Cardiac muscle cell (in vitro differentiated cells and primary cell): ENCODE results near the gene DVL1. TPM values are rescaled to one million over a fixed set of nuclear protein-coding genes. Genes with fewer than 3 reads are reported as not detected.
"Not testable (repeated sequence)": the region's sequence is repeated elsewhere in the genome, so short reads cannot be mapped to it uniquely, and the experiment has no call there.

ENCODE experiments used
- DNase-seq, 2 donors: peaks; one replicate each; pipeline versions ENCODE4 v3.0.0 to v3.0.0-alpha.2; 2010 to 2017; ENCODE audit warnings: low read depth in 1 of 2, low spot score in 1 of 2
- H3K27ac ChIP-seq: fragments of 200-600 bp; sonication (generic); 2 replicates; pipeline ENCODE4 v1.5.1; 2016
- H3K27me3 ChIP-seq: fragments of 200-600 bp; sonication (generic); 2 replicates; pipeline ENCODE4 v1.6.0; 2016; ENCODE audit warnings: control low read depth
- H3K36me3 ChIP-seq: fragments of 200-600 bp; sonication (generic); 2 replicates; pipeline ENCODE4 v1.5.1; 2016; ENCODE audit warnings: control low read depth
- H3K4me1 ChIP-seq: fragments of 200-600 bp; sonication (generic); 2 replicates; pipeline ENCODE4 v1.8.1; 2017; ENCODE audit warnings: low read depth, mild to moderate bottlenecking, mixed run types
- H3K4me3 ChIP-seq: fragments of 200-600 bp; sonication (generic); 2 replicates; pipeline ENCODE4 v1.5.1; 2016; ENCODE audit warnings: mild to moderate bottlenecking
- H3K9me3 ChIP-seq: fragments of 200-600 bp; sonication (generic); 2 replicates; pipeline ENCODE4 v1.5.1; 2017; ENCODE audit warnings: low read depth, mild to moderate bottlenecking, control low read depth
- polyA plus RNA-seq: library from polyadenylated mRNA; unstranded; fragments of >200 nt; fragmentation: Nextera tagmentation; extraction: Ambion mirVana; gene quantifications from 2 replicates; pipeline ENCODE4 v1.2.1, GENCODE V29; 2016
- total RNA-seq: library from RNA; depleted of rRNA; stranded (reverse); fragments of >200 nt; gene quantifications from 2 replicates; pipeline ENCODE4 v1.2.3, GENCODE V29; 2016
- TF ChIP-seq, protein P1 (sequence below): IDR thresholded peaks from 2 replicates; pipeline ENCODE4 v1.5.1; 2012; ENCODE audit warnings: low read depth, mild to moderate bottlenecking, low read length

DVL1 gene
- total and polyA plus RNA-seq, 2 experiments from 2014 or later: 29.1 to 105 TPM

DNA sequence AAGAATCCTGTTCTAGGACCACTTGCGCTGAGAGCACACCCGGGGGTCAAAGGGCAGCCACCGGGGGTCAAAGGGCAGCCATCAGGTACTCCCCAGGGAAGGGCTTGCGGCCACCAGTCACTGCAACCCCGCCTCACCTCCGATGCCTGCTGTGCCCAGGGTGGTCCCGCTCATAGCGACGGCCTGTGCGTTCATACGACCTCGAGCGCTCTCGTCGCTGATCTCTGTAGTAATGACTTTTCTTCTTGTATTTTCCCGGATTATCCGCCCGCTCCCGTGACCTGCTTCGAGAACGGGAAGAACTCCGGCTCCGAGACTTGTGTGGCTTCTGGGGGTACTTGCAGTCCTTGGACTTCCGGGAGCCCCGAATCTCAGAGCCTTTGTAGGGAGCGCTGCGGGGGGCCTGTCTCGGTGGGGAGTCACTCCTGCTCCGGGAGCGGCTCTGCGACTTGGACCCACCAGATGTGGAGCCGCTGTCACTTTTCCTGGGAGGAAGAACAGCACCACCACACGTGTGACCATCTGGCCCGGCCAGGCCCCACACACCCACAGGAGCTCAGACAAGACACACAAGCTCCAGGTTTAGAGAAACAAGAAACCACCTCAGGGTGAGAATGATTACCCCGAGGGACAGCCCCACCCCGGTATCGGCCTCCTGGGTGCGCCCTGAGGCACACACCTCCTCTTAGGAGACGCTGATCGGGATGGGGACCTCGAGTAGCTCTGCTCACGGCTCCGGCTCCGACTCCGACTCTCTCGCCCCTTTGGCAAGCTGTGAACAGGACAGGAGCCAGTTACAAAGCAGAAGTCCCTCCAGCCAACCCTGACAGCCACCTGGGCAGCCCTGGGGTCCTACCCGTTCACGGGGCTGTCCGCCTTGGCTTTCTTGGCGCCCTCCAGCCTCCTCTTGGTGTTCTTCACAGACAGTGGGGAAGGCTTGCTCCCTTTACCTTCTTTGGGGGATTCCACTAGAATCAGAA, 38.2 kb upstream of the DVL1 start:
- Histone ChIP-seq H3K4me1 (no peaks in the 10 kb centered on the region), H3K27ac (no peak overlapping the region), H3K4me3 (no peak overlapping the region), H3K36me3 (peaks cover 55% of the 10 kb centered on the region), H3K9me3 (no peaks in the 10 kb centered on the region), H3K27me3 (no peaks in the 10 kb centered on the region)
- no peak for DNase-seq
- TF ChIP-seq, protein P1, sequence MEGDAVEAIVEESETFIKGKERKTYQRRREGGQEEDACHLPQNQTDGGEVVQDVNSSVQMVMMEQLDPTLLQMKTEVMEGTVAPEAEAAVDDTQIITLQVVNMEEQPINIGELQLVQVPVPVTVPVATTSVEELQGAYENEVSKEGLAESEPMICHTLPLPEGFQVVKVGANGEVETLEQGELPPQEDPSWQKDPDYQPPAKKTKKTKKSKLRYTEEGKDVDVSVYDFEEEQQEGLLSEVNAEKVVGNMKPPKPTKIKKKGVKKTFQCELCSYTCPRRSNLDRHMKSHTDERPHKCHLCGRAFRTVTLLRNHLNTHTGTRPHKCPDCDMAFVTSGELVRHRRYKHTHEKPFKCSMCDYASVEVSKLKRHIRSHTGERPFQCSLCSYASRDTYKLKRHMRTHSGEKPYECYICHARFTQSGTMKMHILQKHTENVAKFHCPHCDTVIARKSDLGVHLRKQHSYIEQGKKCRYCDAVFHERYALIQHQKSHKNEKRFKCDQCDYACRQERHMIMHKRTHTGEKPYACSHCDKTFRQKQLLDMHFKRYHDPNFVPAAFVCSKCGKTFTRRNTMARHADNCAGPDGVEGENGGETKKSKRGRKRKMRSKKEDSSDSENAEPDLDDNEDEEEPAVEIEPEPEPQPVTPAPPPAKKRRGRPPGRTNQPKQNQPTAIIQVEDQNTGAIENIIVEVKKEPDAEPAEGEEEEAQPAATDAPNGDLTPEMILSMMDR: no peak

DNA sequence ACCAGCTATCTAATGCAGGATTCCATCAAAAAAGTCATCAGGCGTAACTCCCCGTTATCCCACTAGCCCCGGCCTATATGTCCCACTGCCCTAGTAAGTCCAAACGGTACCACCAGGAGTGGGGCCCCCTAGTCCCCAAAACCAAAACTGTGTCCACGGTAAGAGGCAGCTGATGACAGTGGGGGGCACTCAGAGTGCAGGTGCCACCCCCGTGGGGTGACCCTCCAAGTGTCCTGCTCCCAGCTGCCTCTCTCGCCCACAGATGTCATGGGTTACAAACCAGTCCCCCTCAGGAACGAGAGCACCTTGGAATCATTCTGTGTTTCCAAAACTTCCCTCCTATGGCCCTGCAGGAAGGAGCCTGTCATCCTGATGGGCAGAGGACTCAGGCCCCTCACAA, 36.7 kb upstream of the DVL1 start:
- no peak overlapping the region for H3K4me3 ChIP-seq
- H3K36me3 ChIP-seq: peaks cover 41% of the 10 kb centered on the region
- DNase-seq: no peak
- no peaks in the 10 kb centered on the region for H3K27me3 ChIP-seq
- TF ChIP-seq, protein P1: no peak
- no peaks in the 10 kb centered on the region for H3K9me3 ChIP-seq
- H3K4me1 ChIP-seq: no peaks in the 10 kb centered on the region
- no peak overlapping the region for H3K27ac ChIP-seq

DNA sequence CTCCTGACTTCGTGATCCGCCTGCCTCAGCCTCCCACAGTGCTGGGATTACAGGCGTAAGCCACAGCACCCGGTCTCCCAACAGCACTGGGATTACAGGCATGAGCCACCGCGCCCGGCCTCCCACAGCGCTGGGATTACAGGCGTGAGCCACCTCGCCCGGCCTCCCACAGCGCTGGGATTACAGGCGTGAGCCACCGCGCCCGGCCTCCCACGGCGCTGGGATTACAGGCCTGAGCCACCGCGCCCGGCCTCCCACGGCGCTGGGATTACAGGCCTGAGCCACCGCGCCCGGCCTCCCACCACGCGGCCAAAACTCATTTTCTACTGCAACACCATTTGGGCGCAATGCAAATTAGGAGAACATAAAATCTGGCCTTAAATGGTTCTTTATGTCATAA, 36.1 kb upstream of the DVL1 start:
- peaks cover 35% of the 10 kb centered on the region for H3K36me3 ChIP-seq
- not testable (repeated sequence) for H3K4me3 ChIP-seq, H3K9me3 ChIP-seq, H3K27me3 ChIP-seq, H3K27ac ChIP-seq, H3K4me1 ChIP-seq, DNase-seq

DNA sequence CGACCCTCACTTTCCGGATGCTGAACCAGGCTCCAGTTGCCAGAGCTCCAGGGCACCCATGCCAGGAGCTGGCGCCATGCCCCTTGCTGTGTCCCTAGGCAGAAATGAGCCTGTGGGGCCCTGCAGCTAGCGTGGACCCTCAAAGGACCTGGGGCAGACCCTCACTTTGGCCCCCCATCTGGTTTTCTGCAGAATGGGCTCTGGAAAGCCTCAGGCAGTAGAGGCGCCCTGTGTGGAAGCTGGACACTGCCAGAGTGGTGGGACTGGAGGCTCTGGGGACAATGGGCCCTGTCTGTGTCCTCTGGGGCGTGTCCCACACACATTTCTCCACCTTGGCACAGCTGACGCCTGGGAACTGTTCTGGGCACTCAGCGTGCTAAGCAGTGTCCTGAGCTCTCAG, 32.1 kb upstream of the DVL1 start:
- TF ChIP-seq, protein P1: no peak
- H3K4me1 ChIP-seq: no peaks in the 10 kb centered on the region
- H3K27ac ChIP-seq: no peak overlapping the region
- no peak overlapping the region for H3K4me3 ChIP-seq
- no peak for DNase-seq
- no peaks in the 10 kb centered on the region for H3K27me3 ChIP-seq
- no peaks in the 10 kb centered on the region for H3K9me3 ChIP-seq
- H3K36me3 ChIP-seq: peaks cover 3% of the 10 kb centered on the region

DNA sequence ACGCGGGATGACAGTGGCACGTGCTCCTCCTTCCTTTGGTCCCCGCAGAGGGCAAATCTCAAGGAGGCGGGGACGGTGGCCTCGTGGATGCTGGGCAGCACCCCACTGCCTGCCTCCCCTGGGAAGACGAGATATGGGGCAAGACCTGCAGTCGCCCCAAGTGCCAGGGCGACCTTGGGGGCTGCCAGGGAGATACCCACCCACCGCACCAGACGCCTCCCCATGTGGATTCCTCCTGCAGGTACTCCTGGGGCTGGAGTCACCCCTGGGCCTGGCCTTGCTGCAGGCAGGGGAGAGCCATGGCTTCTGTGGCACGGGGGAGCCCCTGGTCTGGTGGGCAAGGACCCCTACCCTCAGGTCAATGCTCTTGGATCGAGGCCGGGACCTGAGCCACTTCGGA, 31.6 kb upstream of the DVL1 start:
- H3K4me1 ChIP-seq: no peaks in the 10 kb centered on the region
- no peaks in the 10 kb centered on the region for H3K27me3 ChIP-seq
- H3K27ac ChIP-seq: no peak overlapping the region
- TF ChIP-seq, protein P1: no peak
- no peaks in the 10 kb centered on the region for H3K36me3 ChIP-seq
- no peak overlapping the region for H3K4me3 ChIP-seq
- no peaks in the 10 kb centered on the region for H3K9me3 ChIP-seq
- no peak for DNase-seq

DNA sequence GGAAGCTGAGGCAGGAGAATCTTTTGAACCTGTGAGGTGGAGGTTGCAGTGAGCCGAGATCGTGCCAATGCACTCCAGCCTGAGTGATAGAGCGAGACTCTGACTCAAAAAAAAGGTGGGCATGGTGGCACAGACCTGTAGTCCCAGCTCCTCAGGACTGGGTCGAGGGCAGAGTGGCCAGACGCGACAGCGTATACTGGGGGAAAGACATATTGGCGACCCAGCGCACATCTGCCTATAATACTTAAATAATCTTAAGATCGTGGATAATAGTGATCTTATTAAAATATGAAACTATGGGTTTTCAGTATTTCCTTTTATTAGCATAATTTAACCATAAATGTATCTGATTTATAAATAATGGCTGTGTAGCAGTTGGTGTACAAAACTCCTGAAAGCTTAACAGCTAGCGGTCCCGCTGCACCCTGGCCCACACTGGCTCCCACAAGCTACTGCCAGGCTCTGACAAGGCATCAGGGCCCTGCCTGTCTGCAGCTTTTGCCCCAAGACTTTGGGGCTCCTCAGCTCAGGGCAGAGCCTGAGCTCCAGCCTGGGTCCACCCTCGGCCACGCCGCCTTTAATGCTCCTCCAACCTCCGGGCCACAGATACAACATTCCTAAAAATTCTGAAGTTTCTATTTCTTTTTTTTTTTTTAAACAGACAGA, 28.5 kb upstream of the DVL1 start:
- H3K27ac ChIP-seq: no peak overlapping the region
- peaks cover 5% of the 10 kb centered on the region for H3K4me1 ChIP-seq
- TF ChIP-seq, protein P1: no peak
- H3K36me3 ChIP-seq: peaks cover 4% of the 10 kb centered on the region
- no peak for DNase-seq
- H3K4me3 ChIP-seq: no peak overlapping the region
- no peaks in the 10 kb centered on the region for H3K9me3 ChIP-seq
- no peaks in the 10 kb centered on the region for H3K27me3 ChIP-seq
